Liver (tissue), 3 donors: ENCODE data around the gene PF4V1.

Experiments used
- ATF3 ChIP-seq: IDR thresholded peaks from 2 replicates; pipeline ENCODE4 v1.6.1; 2016; ENCODE audit warnings: antibody characterized with exemption
- CTCF ChIP-seq: fragments of 150-350 bp; IDR thresholded peaks from 2 replicates; pipeline ENCODE4 v1.5.1; 2017; ENCODE audit warnings: improper control_type of control experiment, low read depth, low read length; ENCODE audit not compliant: missing input control
- FOXA1 ChIP-seq: IDR thresholded peaks from 2 replicates; pipeline ENCODE4 v1.6.1; 2016; ENCODE audit warnings: antibody characterized with exemption
- GABPA ChIP-seq, 2 donors: IDR thresholded peaks in 1 of 2; conservative IDR thresholded peaks in 1 of 2; 2 replicates each; pipeline ENCODE4 v1.6.1; 2016; ENCODE audit warnings: antibody characterized with exemption in 2 of 2, mild to moderate bottlenecking in 1 of 2, moderate library complexity in 1 of 2
- MAX ChIP-seq: IDR thresholded peaks from 2 replicates; pipeline ENCODE4 v1.6.1; 2016; ENCODE audit warnings: antibody characterized with exemption
- RAD21 ChIP-seq, 2 donors: IDR thresholded peaks; 2 replicates each; pipeline ENCODE4 v1.6.1; 2016; ENCODE audit warnings: antibody characterized with exemption in 2 of 2, mild to moderate bottlenecking in 2 of 2
- REST ChIP-seq: IDR thresholded peaks from 2 replicates; pipeline ENCODE4 v1.6.1; 2016; ENCODE audit warnings: antibody characterized with exemption, mild to moderate bottlenecking
- TAF1 ChIP-seq: conservative IDR thresholded peaks from 2 replicates; pipeline ENCODE4 v1.6.1; 2016; ENCODE audit warnings: antibody characterized with exemption, mild to moderate bottlenecking
- ZBTB33 ChIP-seq: IDR thresholded peaks from 2 replicates; pipeline ENCODE4 v1.6.1; 2016; ENCODE audit warnings: antibody characterized with exemption
- donor health status: healthy.
- donor health status: healthy.

GRCh38 chr4:73842696-73843095 lies 10.4 kb upstream of the PF4V1 start:
- TF ChIP-seq MAX, result no peak
- TF ChIP-seq CTCF, result no peak
- no peak for TF ChIP-seq ATF3
- TF ChIP-seq TAF1, result no peak
- TF ChIP-seq RAD21 (IDR thresholded peaks at IDR 0.05), result no peak
- TF ChIP-seq GABPA (IDR thresholded peaks at IDR 0.05 in 1 of 2, conservative IDR thresholded peaks at IDR 0.05 in 1 of 2), result no peak
- no peak for TF ChIP-seq FOXA1
- no peak for TF ChIP-seq ZBTB33
- TF ChIP-seq REST, result no peak
